ENCODE measurements around the gene VKORC1L1.

- TF ChIP-seq CTCF (conservative IDR thresholded peaks at IDR 0.05) (no peak), EZH2 (IDR thresholded peaks at IDR 0.05; ENCODE audit: low read depth) (no peak)
These were observed 53.7 kb downstream of the VKORC1L1 start for GRCh38 chr7:65926588-65926987.
